ENCODE data around the gene SPRED3.

DNA sequence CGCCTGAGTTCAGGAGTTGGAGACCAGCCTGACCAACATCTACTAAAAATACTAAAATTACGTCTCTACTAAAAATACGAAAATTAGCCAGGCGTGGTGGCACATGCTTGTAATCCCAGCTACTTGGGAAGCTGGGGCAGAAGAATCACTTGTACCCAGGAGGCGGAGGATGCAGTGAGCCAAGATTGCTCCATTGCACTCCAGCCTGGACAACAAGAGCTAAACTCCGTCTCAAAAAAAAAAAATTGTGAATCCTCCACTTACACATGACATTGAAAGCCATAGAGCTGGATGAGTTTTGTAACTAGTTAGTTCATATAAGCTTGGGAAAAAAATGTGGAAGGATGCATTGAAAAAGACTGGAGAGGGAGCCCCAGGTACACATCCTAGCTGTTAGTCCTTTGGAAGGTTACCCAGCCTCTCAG, 14.6 kb upstream of the SPRED3 start:
- TF ChIP-seq, protein P1, sequence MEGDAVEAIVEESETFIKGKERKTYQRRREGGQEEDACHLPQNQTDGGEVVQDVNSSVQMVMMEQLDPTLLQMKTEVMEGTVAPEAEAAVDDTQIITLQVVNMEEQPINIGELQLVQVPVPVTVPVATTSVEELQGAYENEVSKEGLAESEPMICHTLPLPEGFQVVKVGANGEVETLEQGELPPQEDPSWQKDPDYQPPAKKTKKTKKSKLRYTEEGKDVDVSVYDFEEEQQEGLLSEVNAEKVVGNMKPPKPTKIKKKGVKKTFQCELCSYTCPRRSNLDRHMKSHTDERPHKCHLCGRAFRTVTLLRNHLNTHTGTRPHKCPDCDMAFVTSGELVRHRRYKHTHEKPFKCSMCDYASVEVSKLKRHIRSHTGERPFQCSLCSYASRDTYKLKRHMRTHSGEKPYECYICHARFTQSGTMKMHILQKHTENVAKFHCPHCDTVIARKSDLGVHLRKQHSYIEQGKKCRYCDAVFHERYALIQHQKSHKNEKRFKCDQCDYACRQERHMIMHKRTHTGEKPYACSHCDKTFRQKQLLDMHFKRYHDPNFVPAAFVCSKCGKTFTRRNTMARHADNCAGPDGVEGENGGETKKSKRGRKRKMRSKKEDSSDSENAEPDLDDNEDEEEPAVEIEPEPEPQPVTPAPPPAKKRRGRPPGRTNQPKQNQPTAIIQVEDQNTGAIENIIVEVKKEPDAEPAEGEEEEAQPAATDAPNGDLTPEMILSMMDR (IDR thresholded peaks at IDR 0.05): no peak
- TF ChIP-seq ZFX (IDR thresholded peaks at IDR 0.05; ENCODE audit: borderline replicate concordance): no peak
